Fibroblast of peridontal ligament (primary cell): Measurements from ENCODE around the gene TIMP1.

Source experiments
- DNase-seq: peaks from one replicate; pipeline ENCODE4 v3.0.0-alpha.2; 2010; ENCODE audit errors: extremely low read depth

The TIMP1 gene

DNA sequence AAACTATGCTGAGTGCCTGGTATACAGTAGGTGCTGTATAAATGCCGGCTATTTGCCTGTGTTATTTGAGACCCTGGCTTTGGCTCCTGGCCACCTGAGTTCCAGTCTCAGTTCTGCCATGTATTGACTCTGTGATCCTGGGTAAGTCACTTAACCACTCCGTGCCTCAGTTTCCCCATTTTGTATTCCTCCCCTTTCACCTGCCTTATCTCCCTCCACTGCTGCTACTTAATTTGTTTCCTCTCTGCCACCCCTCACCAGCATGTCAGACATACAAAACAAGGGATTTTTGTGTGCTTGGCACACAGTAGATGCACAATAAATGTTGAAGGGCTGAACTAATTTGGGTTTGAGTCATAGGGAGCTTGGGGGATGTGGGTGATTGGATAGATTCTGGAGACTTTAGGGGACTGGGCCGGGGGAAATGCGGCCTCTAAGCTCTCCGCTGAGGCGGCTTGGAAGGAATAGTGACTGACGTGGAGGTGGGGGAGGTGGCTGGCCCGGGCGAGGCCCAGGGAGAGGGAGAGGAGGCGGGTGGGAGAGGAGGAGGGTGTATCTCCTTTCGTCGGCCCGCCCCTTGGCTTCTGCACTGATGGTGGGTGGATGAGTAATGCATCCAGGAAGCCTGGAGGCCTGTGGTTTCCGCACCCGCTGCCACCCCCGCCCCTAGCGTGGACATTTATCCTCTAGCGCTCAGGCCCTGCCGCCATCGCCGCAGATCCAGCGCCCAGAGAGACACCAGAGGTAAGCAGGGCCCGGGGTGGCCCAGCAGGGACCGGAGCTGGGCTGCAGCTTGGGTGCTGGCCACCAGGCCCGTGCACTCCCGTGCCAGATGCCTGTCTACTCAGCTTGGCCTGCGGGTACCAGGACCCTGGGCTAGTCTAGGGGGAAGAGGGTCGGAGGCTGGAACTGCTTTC lies at the start of gene TIMP1:
TSS of gene TIMP1 (plus strand) at position 706 of the 917 bp plus-strand sequence. CDS start 980 bp downstream, outside the sequence.
- DNase-seq = peak; percentile 87

DNA sequence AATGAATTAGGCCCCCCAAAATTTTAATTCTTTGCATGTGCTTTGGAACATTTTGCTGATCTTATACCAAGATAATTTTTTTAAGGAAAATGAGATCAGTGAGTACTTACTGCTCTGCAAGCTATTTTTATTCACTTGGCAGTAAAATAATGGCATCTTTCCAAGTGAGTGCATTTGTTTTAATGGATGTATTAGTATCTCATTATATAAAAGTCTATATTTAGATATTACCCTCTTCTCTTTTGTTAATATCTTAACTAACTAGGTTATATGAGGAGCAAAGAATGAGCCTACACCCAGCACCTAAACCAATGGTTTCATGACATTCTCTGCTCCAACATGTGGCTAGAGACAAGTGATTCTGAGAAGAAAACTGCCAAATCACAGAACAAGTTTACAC lies 42.4 kb upstream of the TIMP1 start:
- DNase-seq = peak; percentile 24

DNA sequence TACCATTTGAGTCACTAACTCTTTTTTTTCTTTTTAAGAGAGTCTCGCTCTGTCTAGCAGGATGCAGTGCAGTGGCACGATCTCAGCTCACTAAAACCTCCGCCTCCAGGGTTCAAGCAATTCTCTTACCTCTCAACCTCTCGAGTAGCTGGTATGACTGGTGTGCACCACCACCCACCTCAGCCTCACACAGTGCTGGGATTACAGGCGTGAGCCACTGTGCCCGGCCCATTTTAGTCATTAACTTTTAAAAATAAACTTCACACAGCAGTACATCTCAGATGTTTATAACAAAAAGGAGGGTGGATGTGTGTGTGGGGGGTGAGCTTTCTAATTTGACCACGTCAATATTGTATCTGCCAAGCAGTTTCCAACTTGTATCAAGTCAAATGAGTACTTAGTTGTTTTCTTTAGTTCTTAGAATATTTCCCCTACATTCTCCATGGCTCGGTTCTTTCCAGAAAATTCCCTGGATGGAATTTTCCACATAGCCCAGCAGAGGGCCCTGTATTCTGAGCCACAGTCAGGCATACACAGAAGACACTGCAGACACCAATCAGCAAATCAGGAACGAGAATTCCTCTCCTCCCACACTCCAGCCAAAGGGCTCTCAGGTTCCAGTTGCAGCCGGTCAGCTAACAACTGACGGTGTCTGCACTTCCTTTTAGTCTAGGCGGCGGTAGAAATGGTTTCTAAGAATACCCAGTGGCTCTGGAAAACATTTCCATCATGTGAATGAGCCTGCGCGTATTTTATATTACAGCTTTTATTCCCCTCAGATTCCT lies 41.3 kb upstream of the TIMP1 start:
- DNase-seq = peak; percentile 91

DNA sequence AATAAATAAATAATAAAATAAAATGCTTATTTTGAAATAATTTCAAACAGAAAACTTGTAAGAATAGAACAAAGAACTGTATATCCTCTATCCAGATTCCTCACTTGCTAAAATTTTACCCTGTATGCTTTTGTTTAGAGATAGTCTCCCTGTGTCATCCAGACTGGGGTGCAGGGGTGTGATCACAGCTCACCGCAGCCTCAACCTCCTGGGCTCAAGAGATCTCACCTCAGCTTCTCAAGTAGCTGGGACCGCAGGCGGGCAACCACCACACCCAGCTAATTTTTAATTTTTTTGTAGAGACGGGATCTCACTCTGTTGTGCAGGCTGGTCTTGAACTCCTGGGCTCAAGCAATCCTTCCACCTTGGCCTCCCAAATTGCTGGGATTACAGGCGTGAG lies 38.7 kb upstream of the TIMP1 start:
- DNase-seq = no peak

DNA sequence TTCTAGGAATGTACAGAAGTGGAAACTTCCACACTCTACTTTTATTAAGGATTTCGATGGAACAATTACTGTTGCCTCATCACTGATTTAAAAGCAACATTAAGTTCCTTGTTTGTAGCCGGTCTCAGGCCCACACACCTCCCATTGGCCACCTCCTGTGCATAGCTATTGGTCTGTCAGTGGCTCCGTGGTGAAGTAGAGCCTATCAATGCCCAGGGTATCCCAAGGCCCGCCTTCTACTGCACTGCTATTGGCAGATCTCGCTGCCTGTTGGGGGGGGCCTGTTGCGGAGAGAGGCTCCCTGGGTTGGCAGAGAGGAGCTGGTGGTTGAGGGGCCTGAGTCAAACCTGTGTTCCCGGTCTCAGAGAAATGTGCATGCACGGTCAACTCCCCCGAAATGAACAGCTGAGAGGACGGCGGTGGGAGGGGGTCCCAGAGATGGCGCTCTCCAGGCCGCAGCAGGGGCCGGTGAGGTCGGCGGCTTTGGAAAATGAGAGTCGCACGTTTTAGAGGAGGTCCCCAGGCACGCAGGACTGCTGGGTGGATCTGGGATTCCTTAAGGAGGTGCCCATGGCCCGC lies 26.1 kb upstream of the TIMP1 start:
- peak; percentile 91 for DNase-seq

DNA sequence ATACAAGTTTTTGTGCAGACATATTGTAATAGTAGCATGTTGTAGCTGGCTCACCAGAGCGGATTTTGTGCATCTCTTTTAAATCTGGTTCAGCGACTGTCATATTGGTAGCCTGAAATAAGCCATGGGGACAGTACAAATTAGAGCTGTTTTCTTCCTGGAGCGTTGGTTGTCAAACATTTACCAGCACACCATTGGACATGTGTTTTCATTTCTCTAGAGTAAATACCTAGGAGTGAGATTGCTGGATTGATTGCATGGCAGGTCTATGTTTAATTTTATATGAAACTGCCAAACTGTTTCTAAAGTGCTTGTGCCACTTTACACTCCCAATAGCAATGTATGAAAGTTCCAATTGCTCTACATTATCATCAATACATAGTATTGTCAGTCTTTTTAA lies 23.8 kb upstream of the TIMP1 start:
- DNase-seq = no peak

DNA sequence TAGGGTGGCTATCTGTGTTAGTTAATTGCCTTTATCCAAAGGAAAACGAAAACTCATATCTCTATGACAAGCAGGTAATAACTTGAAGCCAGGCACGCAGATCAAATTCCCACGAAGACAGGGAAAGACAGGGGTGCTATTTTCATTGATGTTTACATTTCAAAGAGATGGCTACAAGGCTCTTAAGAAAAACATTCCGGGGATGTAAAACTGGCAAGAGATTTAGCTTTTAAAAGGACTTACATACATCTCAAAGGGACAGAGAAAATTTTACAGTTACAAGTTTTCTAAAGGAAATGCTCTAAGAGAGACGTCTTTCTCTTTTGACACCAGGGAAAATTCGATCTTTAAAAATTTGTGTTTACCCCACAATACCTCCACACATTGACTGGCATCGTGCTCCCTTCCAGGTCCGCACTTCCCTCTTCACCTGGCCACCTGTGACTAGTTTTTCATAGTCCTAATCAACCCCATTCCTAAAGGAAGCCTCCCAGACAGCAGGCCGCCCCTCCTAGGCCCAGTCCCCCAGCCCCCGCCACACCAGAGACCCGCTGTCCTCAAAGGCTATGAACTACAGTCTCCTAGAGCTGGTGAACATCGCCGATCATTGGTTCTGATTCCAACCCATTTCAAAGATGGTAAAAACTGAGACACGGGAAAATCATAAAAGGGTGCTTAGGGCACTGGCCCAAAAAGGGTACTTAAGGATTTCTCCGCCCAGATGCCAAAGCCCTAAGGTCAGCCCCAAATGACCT lies 21.9 kb upstream of the TIMP1 start:
- DNase-seq = no peak

DNA sequence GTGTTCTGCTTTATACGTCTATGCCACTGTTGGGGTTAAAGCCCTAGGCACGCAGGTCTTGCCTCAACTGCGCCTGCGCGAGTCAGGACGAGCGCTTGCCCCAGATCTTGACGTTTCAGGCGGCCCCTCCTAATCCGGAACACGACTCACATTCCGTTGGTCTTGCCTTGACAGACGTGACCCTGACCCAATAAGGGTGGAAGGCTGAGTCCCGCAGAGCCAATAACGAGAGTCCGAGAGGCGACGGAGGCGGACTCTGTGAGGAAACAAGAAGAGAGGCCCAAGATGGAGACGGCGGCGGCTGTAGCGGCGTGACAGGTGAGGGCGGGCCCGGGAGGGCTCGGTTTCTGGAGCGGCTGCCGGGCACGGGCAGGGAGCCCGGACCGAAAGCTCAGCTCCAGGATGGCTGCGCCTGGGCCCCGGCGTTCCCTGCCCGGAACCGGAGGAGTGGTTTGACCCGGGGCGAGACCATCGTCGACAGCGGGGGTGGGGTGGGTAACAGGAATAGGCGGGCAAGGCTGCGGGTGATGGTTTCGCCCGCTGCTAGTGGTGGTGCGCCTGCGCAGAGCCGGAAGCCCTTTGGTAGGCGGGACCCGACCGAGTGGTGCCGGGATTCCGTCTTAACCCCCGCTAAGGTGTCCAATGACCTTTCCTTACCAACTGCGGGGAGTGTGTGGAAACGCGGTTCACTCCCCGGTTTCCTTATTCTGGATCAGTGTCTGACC lies 21.1 kb upstream of the TIMP1 start, which contains the start of gene ARAF:
TSS of gene ARAF (plus strand) at position 272 of the 725 bp plus-strand sequence. CDS start 1,763 bp downstream, outside the sequence.
- DNase-seq = peak; percentile 99

DNA sequence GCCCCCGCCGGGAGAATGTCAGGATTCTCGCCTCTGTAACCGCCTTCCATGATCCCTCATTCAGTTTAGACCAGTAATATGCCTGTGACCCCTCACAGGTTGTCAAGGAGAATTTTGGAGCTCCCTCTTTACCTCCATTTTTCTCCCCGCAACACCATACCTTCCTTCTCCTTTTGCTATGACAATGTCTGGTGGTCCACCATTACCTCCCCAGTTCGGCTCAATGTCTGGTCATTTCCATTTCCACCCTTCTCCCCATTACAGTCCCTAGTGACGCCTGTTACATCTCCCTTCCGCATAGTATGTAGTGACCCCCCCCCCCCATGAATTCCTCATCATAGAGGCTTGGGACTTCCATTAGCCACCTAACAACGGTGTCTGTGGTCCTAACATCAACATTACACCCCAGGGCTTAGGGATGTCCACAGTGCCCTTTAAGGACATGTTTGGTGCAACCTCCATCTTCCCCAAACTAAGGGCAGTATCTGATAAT lies 20.5 kb upstream of the TIMP1 start:
- no peak for DNase-seq

DNA sequence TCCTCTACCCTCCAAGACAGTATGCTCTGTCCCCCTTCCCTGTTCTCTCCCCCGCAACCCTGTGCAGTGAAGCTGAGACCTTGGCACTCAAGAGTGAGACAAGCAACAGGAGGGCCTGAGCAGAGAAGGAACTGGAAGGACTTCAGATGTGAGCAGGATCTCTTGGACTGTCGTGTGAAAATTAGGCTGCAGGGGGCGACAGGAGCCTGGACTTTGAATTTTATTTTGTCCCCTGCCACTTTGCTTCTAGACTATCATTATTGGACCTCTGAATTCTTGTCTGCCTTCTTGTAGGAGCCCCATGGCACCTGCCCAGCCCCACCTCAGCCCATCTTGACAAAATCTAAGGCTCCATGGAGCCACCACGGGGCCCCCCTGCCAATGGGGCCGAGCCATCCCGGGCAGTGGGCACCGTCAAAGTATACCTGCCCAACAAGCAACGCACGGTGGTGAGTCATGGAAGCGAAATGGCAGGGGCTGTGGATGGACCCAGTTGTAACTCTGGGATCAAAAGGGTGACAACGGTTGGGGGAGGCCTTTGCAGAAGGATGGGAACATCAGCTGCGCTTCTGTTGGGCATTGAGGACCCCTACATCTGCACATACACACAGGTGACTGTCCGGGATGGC lies 19.5 kb upstream of the TIMP1 start:
- DNase-seq = peak; percentile 30

DNA sequence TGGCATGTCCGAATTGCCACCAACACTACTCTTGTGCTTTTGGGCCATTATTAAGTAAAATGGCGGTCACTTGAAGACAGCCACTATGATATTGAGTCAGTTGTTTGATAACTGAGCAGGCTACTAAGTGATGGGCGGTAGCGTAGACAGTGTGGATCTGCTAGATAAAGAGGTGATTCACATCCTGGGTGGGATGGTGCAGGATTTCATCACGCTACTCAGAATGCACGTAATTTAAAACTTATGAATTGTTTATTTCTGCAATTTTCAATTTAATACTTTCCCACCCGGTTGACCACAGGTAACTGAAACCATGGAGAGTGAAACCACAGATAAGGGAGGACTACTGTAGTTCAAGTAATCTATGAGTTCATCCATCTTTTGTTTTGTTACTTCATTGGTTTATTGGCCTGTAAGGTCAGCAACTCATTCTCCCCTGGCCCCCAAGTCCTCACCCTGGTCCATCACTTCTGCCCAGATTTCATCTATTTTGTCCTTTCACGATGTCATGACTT lies 18.4 kb upstream of the TIMP1 start:
- DNase-seq = peak; percentile 21

DNA sequence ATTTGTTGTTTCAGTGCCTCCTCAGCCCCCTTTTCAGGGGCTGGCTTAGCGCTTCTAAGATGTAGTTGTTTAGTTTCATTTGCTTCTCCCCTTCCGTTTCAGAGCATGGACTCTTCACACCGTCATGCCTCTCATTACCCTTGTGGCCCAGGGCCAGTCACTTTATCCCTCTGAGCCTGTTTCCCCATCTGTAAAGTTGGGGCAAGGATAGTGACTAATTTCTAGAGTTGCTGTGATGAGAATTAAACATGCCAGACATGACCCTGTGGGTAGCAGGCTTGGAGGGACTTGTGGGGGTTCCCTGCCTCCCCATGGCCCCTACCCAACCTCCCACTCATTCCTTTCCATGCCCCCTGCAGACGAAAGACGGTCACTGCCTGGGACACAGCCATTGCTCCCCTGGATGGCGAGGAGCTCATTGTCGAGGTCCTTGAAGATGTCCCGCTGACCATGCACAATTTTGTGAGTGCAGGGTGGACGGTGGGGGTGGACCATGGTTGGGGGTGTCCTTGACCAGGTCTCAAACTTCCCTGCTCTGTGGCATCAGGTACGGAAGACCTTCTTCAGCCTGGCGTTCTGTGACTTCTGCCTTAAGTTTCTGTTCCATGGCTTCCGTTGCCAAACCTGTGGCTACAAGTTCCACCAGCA lies 17.7 kb upstream of the TIMP1 start:
- DNase-seq = no peak

DNA sequence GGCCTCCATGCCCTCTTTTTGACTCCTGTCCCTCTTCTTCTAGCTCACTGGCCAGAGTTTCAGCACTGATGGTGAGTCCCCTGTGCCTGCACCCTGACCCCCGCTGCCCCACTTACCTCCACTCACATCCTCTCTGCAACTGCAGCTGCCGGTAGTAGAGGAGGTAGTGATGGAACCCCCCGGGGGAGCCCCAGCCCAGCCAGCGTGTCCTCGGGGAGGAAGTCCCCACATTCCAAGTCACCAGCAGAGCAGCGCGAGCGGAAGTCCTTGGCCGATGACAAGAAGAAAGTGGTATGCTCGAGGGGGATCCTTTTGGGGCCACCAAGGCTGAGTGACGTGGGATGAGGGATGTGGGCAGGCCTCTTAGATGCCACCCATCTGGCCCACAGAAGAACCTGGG lies 15.4 kb upstream of the TIMP1 start:
- DNase-seq = no peak

DNA sequence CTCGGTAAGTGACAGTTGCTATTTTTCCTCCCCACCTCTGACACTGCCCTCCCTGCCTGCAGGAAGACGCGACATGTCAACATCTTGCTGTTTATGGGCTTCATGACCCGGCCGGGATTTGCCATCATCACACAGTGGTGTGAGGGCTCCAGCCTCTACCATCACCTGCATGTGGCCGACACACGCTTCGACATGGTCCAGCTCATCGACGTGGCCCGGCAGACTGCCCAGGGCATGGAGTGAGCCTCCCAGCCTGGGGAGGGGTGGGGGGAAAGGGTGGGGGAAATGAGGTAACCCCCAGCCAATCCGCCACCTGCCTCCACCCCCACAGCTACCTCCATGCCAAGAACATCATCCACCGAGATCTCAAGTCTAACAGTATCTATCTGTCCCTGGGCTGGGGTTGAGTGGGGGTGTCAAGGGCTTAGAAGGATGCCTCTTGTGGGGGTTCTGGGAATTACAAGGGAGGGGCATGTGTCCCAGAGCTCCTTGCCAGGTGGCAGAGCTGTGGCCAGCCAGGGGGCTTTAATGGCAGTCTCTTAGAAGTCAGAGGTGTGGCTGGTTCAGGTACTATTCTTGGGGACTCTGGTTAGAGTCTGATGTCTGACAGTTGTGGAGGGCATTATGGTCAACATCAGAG lies 13.5 kb upstream of the TIMP1 start:
- no peak for DNase-seq

DNA sequence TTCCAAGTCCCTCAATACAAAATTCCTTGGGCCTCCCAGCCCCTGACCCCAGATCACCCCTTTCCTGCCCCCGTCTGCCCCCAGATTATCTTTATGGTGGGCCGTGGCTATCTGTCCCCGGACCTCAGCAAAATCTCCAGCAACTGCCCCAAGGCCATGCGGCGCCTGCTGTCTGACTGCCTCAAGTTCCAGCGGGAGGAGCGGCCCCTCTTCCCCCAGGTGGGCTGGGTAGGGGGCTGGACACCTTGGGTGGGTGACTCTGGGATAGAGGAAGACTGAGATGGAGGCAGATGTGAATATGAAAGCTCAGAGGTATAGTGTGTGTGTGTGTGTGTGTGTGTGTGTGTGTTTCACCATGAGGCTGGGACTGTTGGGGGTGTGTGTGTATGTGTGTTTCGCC lies 11.4 kb upstream of the TIMP1 start:
- DNase-seq = no peak

DNA sequence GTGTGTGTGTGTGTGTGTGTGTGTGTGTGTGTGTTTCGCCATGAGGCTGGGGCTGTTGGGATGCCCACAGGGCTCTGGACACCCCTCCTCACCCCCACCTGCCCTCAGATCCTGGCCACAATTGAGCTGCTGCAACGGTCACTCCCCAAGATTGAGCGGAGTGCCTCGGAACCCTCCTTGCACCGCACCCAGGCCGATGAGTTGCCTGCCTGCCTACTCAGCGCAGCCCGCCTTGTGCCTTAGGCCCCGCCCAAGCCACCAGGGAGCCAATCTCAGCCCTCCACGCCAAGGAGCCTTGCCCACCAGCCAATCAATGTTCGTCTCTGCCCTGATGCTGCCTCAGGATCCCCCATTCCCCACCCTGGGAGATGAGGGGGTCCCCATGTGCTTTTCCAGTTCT lies 11.0 kb upstream of the TIMP1 start:
- no peak for DNase-seq

DNA sequence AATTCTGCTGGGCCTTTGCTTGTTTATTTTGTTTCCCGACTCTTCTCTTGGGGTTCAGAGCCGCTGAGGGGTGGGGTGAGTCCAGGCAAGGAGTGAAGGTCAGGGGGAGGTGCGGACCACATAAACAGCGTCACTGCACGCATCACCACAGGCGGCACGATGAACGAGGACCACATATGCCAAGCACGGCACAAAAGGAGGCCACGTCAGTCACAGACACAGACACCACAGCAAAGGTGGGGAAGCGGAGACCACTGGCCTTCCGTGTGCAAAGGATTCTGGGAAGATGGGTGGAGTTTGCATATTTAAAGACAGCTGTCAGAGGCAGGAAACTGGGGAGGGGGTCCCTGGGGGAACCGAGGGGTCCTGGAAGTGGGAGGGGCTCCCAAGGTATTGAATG lies 10.3 kb upstream of the TIMP1 start:
- DNase-seq = no peak

DNA sequence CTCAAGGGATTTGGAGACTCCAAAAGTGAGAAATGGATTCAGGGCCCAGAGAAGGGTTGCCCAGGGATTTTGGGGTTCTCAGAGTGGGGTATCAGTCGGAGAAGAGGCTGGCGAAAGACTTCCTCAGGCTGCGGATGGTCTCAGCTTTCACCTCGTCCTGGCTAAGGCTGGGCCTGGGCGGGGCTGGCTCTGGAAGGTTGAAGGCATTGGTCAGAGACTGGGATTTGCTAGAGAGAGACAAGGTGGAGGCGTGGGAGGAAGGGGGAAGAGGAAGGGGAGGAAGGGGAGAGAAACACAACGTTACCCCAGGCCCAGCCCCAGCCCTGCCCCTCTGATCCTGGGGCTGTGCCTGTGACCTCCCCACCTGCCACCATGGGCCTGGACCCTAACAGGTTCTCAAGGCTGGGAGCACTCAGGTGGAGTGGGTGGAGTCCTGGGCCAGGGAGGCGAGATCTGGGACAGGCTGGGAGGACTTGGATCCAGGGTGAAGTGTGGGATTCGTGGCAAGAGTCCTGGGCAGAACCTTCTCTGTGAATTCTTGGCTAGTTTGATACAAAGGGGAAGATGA lies 9.4 kb upstream of the TIMP1 start:
- no peak for DNase-seq
